ENCODE data around the gene GRXCR2. TPM values are rescaled to one million over a fixed set of nuclear protein-coding genes. Genes with fewer than 3 reads are reported as not detected.

Gene GRXCR2
- total RNA-seq, 1 experiment from 2014 or later, result not detected

GRCh38 chr5:145913701-145914100, 40.9 kb upstream of the GRXCR2 start:
- no TSS peak for BruUV-seq (replicated peaks)
- H3K27me3 Mint-ChIP-seq (ENCODE audit: insufficient read depth, unreplicated experiment), result no peaks in the 10 kb centered on the region
- no peak overlapping the region for H3K4me3 Mint-ChIP-seq (ENCODE audit: unreplicated experiment)
- intact Hi-C loops (cut with micrococcal nuclease), result no loop called here
- ChIA-PET CTCF (interaction anchor here (0.6 to 1.3 kb wide), 4 partner anchors 12 to 135 kb away, joined by 3 to 5 read pairs (median 4); no protein-coding TSS in a partner anchor), POLR2A (interaction anchor here (0.6 kb wide), 1 partner anchor 25 kb away, joined by 3 read pairs; no protein-coding TSS in a partner anchor)
- no peak overlapping the region for H3K27ac Mint-ChIP-seq (ENCODE audit: low read depth, unreplicated experiment)
- no peak for DNase-seq (ENCODE audit: unreplicated experiment)
- H3K4me1 Mint-ChIP-seq (ENCODE audit: insufficient read depth, unreplicated experiment), result peaks cover 12% of the 10 kb centered on the region
- TF ChIP-seq CTCF (IDR thresholded peaks at IDR 0.05; ENCODE audit: unreplicated experiment), result no peak
- no peaks in the 10 kb centered on the region for H3K36me3 Mint-ChIP-seq (ENCODE audit: insufficient read depth, unreplicated experiment)
- no peaks in the 10 kb centered on the region for H3K9me3 Mint-ChIP-seq (ENCODE audit: unreplicated experiment)

DNA sequence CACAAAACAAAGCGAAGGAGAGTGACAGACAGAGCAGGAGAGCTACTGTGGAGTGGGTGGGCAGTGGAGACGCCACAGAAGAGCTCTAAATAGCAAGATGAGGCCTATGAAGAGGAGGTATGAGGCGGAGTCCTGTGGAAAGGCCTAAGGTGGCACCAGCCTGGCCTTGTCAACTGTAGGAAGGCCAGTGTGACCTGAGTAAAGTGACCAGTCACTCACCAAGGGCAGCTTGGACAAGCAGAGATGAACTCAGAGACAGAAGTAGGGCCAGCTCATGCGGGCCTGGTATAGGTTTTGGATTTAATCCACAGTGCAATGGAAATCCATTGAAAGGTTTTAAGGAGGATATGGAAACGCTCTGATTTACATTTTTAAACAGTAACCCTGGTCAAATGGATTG, 39.8 kb upstream of the GRXCR2 start:
- POLR2A ChIA-PET, result interaction anchor here (1.2 kb wide), 1 partner anchor 13 kb away, joined by 5 read pairs; no protein-coding TSS in a partner anchor
- peaks cover 16% of the 10 kb centered on the region for H3K4me1 Mint-ChIP-seq (ENCODE audit: insufficient read depth, unreplicated experiment)
- H3K9me3 Mint-ChIP-seq (ENCODE audit: unreplicated experiment), result no peaks in the 10 kb centered on the region
- no TSS peak for BruUV-seq (replicated peaks)
- TF ChIP-seq CTCF (IDR thresholded peaks at IDR 0.05; ENCODE audit: unreplicated experiment), result no peak
- no peak for DNase-seq (ENCODE audit: unreplicated experiment)
- no peaks in the 10 kb centered on the region for H3K36me3 Mint-ChIP-seq (ENCODE audit: insufficient read depth, unreplicated experiment)
- intact Hi-C loops (cut with micrococcal nuclease), result no loop called here
- H3K27me3 Mint-ChIP-seq (ENCODE audit: insufficient read depth, unreplicated experiment), result no peaks in the 10 kb centered on the region
- CTCF ChIA-PET, result interaction anchor here (0.8 to 2.0 kb wide), 4 partner anchors 9 to 136 kb away, joined by 3 to 11 read pairs (median 6); no protein-coding TSS in a partner anchor
- no peak overlapping the region for H3K27ac Mint-ChIP-seq (ENCODE audit: low read depth, unreplicated experiment)
- no peak overlapping the region for H3K4me3 Mint-ChIP-seq (ENCODE audit: unreplicated experiment)

GRCh38 chr5:145912019-145912418, 39.2 kb upstream of the GRXCR2 start:
- TF ChIP-seq CTCF (IDR thresholded peaks at IDR 0.05; ENCODE audit: unreplicated experiment), result no peak
- intact Hi-C loops (cut with micrococcal nuclease), result no loop called here
- CTCF ChIA-PET, result interaction anchor here (0.6 to 2.0 kb wide), 5 partner anchors 9 to 402 kb away, joined by 3 to 11 read pairs (median 3); no protein-coding TSS in a partner anchor
- H3K4me3 Mint-ChIP-seq (ENCODE audit: unreplicated experiment), result no peak overlapping the region
- no peak for DNase-seq (ENCODE audit: unreplicated experiment)
- BruUV-seq (replicated peaks), result no TSS peak
- peaks cover 10% of the 10 kb centered on the region for H3K4me1 Mint-ChIP-seq (ENCODE audit: insufficient read depth, unreplicated experiment)
- H3K27ac Mint-ChIP-seq (ENCODE audit: low read depth, unreplicated experiment), result no peak overlapping the region
- POLR2A ChIA-PET, result interaction anchor here (1.2 kb wide), 1 partner anchor 14 kb away, joined by 5 read pairs; no protein-coding TSS in a partner anchor
- no peaks in the 10 kb centered on the region for H3K9me3 Mint-ChIP-seq (ENCODE audit: unreplicated experiment)
- no peaks in the 10 kb centered on the region for H3K36me3 Mint-ChIP-seq (ENCODE audit: insufficient read depth, unreplicated experiment)
- no peaks in the 10 kb centered on the region for H3K27me3 Mint-ChIP-seq (ENCODE audit: insufficient read depth, unreplicated experiment)

DNA sequence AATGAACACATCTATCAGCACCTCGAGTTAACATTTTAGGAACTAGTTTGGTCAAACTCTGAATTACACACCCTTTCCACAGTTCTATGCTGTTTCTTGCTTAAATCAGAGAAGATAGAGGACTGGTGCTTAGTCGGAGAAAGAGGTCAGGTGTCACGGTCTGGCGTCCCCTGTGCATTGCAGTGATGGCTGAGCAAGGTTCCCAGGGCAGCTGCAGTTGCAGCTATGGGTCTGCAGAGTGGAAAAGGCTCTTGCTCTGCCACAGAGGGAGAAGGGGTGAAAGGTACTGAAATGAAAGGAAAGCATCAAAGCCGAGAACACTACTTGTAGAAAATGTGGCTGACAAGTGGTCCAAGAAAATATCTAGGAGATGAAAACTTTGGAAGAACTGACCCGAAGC, 38.4 kb upstream of the GRXCR2 start:
- Mint-ChIP-seq H3K4me3 (ENCODE audit: unreplicated experiment) (no peak overlapping the region), H3K27me3 (ENCODE audit: insufficient read depth, unreplicated experiment) (no peaks in the 10 kb centered on the region), H3K36me3 (ENCODE audit: insufficient read depth, unreplicated experiment) (no peaks in the 10 kb centered on the region), H3K4me1 (ENCODE audit: insufficient read depth, unreplicated experiment) (peaks cover 5% of the 10 kb centered on the region), H3K9me3 (ENCODE audit: unreplicated experiment) (no peaks in the 10 kb centered on the region), H3K27ac (ENCODE audit: low read depth, unreplicated experiment) (no peak overlapping the region)
- ChIA-PET CTCF (interaction anchor here (0.5 to 4.2 kb wide), 4 partner anchors 85 to 209 kb away, joined by 3 to 41 read pairs (median 8); no protein-coding TSS in a partner anchor), POLR2A (interaction anchor here (5.3 kb wide), 1 partner anchor 28 kb away, joined by 32 read pairs; no protein-coding TSS in a partner anchor)
- DNase-seq (ENCODE audit: unreplicated experiment), result no peak
- no TSS peak for BruUV-seq (replicated peaks)
- TF ChIP-seq CTCF (IDR thresholded peaks at IDR 0.05; ENCODE audit: unreplicated experiment), result no peak
- intact Hi-C loops (cut with micrococcal nuclease), result no loop called here
